HS-5 (cell line): ENCODE measurements around the gene HLA-DQA1.
"Not testable (repeated sequence)": the region's sequence is repeated elsewhere in the genome, so short reads cannot be mapped to it uniquely, and the experiment has no call there.

Experiments
- DNase-seq: peaks from one replicate; pipeline ENCODE4 v3.0.0-alpha.2; 2012; ENCODE audit warnings: low read depth

Gene HLA-DQA1

DNA sequence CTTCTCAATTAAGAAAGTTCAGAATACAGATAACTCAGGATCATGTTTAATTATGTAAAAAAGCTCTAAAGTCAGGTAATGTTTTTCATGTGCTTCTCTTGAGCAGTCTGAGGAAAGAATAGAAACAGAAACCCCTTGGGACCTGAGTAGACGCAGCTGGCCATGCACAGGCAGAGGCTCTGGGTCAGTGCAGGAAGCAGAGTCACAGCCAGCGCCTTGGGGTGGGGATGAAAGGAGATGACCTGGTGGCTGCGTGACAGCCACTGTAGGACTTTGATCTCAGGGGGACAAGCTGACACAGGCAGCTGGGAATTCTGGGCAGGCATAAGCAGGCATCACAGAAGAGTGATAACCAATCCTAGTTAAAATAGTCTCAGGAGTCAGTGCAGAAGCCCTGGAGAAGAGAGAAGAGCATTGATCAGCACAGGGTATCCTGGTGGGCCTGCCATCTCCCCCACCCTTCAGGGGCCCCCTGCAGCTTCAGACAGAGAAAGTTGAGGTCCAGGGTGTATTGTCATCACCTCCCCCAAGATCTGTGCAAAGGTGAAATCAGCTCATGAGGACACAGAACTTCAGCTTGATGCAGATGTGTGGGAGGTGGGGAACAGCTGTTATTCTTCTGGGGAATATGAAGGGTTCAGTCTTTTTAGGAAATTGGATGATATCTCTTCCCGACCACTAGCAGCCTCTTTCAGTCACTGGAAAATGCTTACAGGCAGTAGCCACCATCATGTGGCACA is 22.8 kb downstream of the HLA-DQA1 start:
- no peak for DNase-seq

DNA sequence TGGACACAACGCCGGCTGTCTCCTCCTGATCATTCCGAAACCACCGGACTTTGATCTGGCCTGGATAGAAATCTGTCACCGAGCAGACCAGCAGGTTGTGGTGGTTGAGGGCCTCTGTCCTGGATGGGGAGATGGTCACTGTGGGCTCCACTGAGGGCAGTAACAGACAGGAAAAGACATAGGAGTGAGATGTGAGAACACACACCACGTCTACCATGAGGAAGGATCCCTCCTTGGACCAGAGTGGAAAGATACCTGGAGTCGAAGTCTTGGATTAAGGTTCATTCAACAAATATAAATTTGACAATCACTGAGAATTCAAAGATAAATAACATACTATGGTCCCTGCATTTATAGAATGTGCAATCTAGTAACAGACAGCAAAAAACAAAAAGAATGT is 24.9 kb downstream of the HLA-DQA1 start:
- DNase-seq = no peak

- no peak for DNase-seq
Observed at GRCh38 chr6:32662836-32663235, 25.6 kb downstream of the HLA-DQA1 start.

DNA sequence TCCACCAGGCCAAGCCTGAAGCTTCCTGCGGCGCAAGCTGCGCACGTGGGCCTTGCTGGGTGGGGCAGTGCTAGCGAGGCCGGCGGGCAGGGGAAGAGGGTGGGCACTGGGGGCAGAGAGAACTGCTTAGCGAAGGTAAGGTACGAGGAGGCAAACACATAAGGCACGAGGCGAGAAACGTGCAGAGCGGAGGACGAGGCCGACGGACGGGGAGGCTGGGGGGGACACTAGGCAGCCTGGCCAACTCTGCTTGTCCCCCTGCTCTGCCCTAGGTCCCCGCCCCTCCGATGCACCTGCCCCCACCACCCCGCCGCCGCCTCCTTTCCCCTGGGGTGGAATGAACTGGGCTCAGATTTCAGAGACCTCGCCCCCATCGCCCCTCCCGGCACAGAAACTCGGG is 27.1 kb downstream of the HLA-DQA1 start:
- no peak for DNase-seq

DNA sequence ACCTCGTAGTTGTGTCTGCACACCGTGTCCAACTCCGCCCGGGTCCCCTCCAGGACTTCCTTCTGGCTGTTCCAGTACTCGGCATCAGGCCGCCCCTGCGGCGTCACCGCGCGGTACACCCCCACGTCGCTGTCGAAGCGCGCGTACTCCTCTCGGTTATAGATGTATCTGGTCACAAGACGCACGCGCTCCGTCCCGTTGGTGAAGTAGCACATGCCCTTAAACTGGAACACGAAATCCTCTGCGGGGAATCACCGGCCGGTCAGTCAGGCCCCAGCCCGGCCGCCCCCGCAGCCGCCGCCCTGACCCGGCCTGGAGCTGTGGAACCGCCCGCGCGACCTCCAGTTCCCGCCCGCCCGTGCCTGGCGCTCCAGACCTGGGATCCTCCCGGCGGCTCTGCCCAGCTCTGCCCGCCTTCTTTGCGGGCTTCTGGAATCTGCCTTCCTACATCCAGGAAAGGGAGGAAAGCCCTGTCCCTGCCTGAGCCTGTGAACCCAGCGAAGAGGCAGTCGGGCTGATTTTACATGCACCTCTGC is 27.7 kb downstream of the HLA-DQA1 start:
- DNase-seq = no peak

- DNase-seq = no peak
Observed at GRCh38 chr6:32665661-32666060, 28.5 kb downstream of the HLA-DQA1 start.

DNA sequence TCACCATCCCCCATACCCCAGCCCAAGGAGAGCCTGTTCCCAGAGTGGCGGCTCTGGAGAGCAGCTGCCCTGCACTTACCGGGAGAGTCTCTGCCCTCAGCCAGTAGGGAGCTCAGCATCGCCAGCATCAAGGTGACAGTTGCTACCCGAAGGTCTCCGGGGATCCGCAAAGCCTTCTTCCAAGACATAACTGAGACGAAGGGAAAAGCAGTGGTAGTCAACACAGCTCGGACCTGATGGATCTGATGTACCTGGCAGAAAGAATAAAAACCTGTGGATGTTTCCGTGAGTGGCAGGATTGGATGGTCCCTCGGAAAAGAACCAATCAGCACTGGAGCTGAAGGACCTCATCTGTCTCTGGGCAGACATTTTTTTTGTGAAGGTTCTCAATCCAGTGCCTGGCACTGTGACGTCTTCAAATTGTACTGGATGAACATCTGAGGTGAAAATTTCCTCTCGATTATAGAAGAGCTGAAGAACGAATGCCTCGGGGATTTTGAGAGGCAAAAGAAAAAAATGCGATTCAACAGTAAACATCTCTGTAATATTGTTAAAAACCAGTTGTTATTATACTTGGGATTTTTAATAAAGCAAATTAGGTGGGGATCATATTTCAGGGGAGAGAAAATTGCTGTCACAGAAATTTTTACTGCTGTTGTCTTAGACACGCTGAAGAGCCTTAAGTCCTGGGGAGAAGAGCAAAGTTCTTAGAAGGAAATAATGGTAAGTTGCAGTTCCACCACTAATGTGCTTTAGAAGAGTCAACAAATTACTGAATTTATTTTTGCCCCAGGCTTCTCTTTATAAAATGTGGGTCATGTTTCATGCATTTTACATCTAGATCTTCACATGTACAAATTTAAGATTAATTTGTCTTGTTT is 29.5 kb downstream of the HLA-DQA1 start, which contains the start of gene HLA-DQB1:
Gene HLA-DQB1, minus strand, starts transcription at position 238 of the 881 bp plus-strand sequence. Its CDS starts 50 bp downstream, at position 188.
- peak; percentile 19 for DNase-seq

GRCh38 chr6:32668226-32668747 is 31.1 kb downstream of the HLA-DQA1 start:
- DNase-seq = no peak

- no peak for DNase-seq
Observed at GRCh38 chr6:32669240-32669639, 32.0 kb downstream of the HLA-DQA1 start.

- no peak for DNase-seq
Observed at GRCh38 chr6:32669893-32670292, 32.7 kb downstream of the HLA-DQA1 start.

DNA sequence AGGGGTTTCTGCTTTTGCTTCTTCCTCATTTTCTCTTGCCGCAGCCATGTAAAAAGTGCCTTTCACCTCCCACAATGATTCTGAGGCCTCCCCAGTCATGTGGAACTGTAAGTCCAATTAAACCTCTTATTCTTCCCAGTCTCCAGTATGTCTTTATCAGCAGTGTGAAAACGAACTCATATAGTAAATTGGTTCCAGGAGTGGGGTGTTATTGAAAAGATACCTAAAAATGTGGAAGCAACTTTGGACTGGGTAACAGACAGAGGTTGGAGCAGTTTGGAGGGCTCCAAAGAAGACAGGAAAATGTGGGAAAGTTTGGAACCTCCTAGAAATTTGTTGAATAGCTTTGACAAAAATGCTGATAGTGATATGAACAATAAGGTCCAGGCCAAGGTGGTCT is 34.7 kb downstream of the HLA-DQA1 start:
- DNase-seq = not testable (repeated sequence)

GRCh38 chr6:32674123-32674522 is 36.9 kb downstream of the HLA-DQA1 start:
- not testable (repeated sequence) for DNase-seq

GRCh38 chr6:32679492-32679891 is 42.3 kb downstream of the HLA-DQA1 start:
- DNase-seq = no peak

GRCh38 chr6:32680055-32680454 is 42.8 kb downstream of the HLA-DQA1 start:
- no peak for DNase-seq

- no peak for DNase-seq
Observed at GRCh38 chr6:32684246-32684645, 47.0 kb downstream of the HLA-DQA1 start.

DNA sequence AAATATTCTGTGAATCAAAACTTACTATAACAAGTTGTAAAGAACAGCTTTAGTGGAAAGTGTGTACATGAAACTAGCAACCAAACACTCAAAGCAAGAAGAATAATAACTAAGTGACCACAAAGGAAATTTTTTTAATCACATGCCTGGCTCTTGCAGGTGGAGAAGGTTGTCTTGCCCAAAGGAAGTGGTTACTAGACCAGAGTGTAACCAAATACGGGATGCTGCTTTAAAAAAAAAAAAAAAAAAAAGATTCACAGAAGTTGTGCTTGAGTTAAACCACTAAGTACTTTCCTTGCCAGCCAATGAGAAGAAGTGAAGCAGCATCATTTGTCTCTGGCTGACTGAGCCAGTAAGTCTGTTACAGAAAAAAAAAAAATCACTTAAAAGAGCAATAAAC is 48.4 kb downstream of the HLA-DQA1 start:
- no peak for DNase-seq

DNA sequence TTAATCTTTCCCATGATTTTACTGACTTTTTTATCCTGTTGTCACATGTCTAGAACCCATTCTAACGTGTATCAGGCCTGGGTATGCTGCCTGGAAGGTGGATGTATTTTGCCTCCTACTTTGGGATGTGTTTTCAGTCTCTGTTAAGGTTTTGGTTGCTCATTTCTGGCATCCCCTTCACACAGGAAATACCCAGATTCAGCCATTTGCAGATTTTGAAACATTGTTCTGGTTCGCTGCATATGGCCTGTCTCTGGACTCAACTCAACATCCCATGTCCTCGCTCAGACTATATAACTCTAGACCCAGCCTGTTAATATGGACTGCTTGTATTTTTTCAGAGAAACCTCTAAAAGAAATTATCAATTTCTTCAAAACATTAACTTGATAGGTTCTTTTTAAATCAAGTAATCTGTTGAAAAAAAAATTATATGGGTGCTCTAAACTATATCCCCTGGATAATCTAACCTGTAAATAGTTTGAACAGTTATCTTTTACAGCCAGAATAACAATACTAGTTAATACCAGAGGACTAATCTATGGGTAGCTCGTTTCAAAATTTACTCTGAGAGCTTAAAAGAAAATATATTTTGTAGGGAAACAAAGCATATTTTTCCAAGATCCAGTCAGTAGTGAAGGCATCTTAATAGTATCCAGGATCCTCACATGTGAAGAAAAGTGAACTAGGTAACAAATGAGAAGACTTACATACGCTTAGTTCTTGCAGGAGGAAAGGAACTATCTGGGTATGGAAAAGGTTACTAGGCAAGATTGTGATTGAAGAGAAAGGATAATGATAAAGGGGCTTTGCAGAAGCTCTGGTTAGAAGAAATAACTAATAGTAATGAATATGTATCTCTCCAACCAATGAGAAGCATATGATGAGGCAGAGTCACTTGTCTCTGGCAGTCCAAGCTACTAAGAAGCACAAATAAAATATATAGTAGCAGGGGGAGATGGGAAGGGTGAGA is 52.6 kb downstream of the HLA-DQA1 start:
- no peak for DNase-seq

GRCh38 chr6:32692019-32692418 is 54.8 kb downstream of the HLA-DQA1 start:
- no peak for DNase-seq
